GM21717 (cell line): ENCODE results near the gene UBE3A.
"Not testable (repeated sequence)": the region's sequence is repeated elsewhere in the genome, so short reads cannot be mapped to it uniquely, and the experiment has no call there.

Source experiments
- ATAC-seq: cut with Tn5 transposase; IDR thresholded peaks from one replicate; pipeline ENCODE4 v1.9.1; 2021; ENCODE audit warnings: mild to moderate bottlenecking, moderate library complexity; ENCODE audit not compliant: unreplicated experiment

UBE3A gene

DNA sequence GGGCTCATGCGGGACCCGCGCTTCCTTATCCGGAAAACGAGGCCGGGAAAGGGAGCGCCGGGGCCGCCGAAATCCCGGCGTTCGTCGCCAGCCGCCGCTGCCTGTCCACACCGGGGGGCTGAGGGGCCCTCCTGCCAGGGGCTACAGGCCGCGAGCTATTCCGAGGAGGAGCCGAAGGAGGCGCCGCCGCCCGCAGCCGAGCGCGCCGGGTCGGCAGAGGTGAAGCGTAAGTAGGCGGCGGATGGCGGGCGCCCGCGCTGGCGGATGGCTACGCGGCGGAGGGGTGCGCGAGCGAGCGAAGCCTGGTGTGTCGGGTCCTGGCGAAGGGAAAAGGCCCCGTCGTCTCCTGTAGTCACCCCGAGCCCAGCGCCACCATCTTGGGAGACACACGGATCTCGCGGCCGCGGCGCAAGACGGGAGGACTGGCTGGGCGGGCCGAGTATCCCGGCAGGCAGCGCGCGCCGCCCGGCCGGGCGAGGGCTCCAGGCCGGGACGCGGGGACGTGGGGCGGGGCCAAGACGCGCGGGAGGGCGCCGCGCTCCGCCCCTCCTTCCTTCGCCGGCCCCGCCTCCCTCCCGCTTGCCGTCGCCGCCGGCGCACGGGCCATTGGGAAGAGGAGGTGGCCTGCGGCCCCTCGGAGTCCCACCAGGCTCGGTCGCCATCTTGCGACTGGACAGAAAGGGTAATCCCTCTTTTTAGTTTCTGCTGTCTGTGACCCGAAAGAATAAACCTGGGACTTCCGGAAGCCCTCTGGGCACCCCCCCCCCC lies at the start of gene UBE3A:
TSS of gene UBE3A (minus strand) at position 424 of the 768 bp plus-strand sequence. CDS start 29,917 bp downstream, outside the sequence.
- ATAC-seq = peak; percentile 86

DNA sequence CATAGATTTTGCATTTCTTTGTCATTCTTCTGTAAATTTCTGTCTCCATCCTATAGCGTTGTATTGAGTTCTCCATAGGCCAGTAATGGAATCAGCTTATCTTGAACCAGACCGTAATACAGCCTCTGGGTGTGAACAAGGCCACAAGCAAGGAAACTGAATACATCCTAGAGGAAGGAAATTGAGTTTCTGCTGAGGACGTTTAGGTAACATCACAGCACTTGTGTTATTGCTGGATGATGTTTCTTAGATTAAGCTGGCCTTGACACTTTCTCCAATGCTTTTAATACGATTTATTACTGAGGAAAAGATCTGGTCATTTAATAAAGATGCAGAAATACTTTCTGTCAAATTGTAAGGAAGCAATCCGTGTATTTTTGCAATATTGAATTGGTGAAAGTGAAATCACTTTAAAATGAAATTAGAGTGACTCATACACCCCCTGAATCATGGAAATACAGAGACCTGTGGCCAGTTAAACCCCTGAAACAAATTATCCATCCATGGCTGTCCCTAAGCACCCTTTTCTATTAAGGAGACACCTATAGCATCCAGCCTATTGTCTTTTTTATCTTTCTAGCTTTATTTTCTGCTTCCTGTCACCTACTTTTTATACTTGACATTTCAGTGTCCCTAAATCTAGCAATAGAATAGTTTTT lies 48.5 kb upstream of the UBE3A start:
- ATAC-seq = no peak

DNA sequence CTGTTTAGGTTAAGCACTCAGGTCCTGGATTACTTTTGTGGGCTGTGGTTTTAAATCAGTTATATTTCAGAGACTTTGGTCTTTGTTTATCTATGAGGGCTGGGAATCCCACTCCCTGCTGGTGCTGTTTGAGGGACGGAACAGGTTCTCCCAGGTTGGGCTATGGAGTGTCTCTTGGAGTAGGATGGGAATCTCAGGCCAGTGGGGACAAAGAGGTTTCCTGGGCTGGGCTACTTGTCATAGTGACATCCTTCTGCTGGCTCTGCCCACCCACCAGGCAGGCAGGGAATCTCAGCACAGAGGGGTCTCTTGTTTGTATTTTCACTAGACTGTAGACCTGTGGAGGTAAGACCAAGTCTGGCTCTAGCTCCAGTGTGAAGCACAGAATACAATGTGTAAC lies 47.2 kb upstream of the UBE3A start:
- no peak for ATAC-seq

DNA sequence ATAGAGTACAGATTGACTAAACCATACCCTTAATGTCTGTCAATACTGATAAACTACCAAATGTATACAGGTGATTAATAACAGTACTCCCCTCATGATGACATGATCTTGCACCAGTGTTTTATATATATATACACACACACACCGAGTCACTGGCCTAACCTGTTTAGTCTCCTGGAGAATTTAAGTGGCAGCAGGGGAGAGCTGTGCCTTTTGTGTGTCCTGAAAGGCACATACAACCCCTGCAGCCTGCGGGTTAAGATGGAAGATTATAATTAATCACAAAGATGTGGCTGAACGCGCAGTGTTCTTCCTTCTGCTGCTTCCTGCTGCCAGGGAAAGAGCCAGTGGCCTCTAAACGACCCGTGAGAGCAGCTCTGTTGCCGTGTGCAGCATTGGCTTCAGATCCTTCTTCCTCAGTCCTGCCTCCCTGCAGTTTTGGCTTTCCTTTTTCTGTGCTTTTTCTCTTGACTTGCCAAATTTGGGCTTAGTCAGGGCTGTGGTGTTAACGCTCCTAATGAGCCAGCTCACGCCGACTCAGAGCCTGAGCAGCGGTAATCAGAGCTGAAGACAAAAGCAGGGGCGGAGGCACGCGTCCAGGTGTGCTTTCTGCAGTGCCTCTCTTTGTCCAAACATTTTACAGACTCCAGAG lies 42.5 kb upstream of the UBE3A start:
- ATAC-seq = no peak

DNA sequence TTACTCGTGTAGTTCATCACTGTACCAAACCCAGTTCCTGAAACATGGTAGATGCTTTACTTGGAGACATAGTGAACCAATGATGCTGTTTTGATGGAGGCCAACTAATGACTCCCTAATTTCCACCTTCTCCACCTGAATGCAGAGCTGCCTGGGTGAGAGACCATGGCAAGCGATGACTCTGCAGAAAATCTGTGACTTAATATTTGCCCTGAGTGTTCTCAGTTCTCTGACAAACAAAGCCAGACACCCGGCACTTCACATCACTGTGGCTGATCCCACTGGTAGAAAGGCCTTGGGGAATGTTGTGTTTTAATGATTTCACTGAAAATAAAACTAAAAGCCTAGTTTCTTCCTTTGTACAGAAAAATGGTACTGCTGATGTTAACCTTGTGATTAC lies 39.5 kb upstream of the UBE3A start:
- no peak for ATAC-seq

DNA sequence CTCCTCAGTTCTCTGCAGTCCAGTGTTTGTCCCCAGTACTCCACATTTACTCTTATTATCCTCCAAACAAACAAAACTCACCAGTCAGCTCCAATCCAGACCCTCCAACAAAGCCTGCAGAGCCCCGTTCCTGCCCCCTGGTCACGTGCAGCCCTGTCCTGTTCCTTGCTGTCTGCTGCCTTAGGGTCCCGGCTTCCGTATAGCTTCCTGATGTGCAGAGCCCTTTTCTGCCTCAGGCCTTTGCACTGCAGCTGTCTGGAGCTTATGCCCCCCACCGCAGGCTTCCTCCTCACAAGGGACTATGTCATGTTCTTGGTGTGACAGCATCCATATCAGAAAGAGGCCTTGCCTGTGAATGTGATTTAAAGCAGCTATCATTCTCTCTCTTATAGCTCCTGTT lies 39.0 kb upstream of the UBE3A start:
- ATAC-seq = no peak

DNA sequence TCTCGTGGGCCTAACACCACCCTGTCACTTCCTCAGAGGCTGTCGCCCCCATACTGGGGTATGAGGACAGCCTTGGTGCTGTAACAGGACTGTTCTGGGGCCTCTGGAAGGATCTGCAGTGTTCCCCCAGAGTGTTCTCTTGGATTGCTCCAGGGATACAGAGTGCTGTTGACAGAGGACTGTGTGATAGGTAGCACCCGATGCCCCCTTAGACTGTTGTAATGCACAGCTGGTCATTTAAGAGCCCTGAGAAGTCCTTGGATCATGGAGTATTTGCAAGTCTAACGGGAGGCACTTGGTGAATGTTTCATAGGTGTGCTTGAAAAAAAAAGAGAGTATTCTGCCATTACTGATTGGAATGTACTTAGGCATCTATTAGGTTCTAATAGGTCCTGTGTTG lies 35.4 kb upstream of the UBE3A start:
- ATAC-seq = no peak

DNA sequence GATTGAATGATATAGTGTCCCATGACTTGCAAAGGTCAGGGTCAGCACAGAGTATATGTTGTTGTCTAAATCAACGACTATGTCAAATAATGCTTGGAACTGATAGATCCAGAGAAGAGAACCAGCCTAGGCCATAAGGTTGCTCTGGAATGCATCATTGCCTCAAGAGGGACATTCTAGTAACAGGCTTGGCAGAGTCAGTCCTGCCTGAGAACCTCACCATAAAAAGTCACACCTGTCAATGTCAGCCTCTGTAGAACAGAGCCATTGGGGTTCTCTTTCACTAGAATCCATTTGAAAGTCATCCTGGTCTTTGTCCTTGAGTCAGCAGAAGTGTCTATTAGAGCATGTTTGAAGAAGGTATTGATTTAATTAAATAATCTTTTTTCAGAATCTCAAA lies 31.4 kb upstream of the UBE3A start:
- no peak for ATAC-seq

DNA sequence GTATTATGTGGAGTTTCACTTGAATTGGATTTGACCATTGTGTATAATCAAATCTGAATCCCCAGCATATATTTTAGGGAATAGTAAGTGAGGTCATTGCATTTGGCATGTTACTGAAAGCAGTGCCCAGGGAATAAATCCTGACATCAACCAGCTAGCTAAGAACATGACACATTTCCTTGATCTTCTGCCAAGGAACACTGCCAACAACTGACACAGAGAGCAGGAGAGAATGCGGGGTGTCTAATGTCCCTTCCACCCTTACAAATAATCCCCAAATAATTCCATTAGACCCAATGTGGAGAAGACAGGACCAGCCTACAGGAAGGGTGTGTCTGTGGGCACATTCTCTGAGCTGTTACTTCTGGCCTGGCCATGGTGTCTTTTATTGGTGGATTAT lies 30.6 kb upstream of the UBE3A start:
- ATAC-seq = no peak

DNA sequence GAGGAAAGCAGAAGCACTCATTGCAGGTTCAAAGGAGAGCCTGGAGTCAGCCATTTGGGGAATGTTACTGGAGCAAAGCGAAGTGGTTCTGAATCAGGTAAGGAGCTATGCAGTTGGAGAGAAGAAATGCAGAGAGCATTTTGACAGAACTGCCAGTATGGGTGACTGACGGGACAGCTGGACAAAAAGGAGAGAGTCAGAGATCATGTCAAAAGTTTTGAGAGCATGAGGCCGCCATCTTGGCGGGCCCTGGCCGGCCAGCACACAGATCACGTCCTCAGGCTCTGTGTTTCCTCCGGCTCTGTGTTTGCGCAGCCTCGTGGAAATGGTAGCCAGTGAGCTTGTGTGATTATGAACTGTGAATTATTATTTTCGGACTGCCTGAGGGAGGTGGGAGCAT lies 29.8 kb upstream of the UBE3A start:
- ATAC-seq = no peak

DNA sequence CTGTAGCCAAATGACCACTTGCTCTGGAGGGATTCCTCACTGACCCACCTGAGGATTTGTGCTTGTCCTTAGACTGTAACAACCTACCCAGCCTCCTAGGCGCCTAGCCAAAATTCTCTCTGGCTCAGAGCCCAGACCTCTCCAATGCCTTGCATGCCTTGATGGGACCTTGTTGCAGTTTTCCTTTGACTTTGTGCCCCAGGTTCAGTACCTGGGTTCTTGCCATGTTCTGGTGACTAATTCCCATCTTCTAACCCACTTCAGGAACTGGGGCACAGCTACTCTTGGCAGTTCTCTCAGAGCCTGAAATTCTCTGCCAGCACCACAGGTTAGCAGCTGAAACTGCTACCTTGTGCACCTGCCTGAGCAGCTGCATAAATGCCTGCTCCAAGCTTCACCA lies 27.0 kb upstream of the UBE3A start:
- no peak for ATAC-seq

DNA sequence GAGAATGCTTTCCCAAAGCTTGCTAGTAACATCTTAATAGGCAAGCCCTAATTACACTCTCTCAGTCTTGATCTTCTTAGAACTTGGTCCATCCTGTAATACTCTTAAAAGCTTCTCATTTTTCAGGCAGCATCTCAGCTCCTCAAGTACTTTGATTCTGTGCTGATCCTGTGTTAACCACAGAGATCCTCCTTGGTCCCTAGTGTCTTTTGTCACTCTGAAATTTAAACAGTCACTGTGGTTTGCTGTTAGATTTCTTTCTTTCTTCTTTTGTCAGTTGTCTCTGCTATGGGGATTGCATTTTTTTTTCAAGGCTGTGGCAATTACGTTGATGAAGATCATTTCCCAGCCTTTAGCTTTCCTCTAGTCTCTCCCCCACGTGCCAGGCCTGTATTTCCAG lies 26.0 kb upstream of the UBE3A start:
- ATAC-seq = no peak

DNA sequence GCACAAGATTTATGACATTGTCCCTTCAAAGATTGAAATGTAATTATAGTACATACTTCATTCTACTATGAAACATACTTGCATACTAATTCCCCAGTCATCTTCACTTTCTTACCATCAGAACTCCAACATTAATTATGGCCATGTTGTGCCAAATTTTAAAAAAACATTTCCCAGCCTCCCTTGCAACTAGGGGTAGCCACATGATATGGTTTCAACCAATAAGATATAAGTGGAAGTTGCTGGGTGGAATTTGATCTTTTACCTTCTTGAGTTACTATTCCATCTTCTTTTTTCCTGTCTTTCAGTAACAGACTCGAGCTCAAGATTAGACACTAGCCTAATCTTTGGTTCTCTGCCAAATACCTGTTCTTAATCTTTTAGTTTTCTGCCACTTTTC lies 25.6 kb upstream of the UBE3A start:
- no peak for ATAC-seq

DNA sequence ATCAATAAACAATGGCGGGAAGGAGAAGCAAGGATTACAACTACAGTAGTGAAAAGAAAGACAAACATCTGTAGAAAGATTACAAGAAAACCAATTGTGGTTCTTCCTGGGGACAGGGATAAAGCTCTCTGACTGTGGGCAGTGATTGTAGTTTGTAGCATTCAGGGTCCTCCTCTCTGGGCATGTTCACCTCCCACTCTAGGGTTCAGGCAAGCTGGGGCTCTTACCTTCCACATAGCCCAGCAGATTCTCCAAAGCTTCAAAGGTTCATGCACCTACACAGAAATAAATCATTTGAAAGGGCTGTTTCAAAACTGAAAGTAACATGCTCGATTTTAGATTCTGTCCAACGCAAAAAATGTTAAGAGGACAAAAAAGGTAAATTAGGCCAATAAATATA lies 17.4 kb upstream of the UBE3A start:
- ATAC-seq = no peak

DNA sequence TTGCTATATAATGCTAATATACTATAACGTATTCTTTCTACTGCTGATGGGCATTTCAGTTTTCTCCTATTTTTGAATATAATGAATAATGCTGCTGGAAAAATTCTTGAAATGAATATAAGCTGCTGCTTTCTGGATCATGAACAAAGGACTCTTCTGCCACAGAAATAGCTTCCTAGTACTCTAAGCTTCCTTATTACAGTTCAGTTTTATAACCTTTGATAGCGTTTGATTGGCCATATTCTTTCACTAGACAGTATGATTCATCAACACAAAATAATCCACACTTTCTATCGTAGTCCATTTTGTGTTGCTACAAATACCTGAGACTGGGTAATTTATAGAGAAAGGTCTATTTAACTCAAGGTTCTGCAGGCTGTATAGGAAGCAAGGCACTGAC lies 16.4 kb upstream of the UBE3A start:
- ATAC-seq = no peak

DNA sequence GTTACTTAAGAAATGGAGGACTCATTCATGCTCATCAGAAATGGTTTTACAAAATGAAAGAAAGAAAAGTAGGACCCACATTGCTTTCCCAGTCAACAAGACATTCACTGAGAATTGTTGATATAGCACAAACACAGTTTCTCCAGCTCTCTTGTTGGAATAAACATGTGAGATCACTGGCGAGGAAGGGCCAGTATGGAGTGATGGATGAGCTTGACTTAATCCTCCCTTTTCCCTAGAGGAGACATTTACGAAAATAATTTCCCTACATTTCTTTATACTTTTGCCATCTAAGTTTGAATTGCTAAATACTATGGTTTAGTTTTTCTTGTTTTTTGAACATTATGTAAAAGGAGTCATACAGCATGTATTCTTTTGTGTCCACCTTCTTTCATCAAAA lies 15.9 kb upstream of the UBE3A start:
- ATAC-seq = no peak

DNA sequence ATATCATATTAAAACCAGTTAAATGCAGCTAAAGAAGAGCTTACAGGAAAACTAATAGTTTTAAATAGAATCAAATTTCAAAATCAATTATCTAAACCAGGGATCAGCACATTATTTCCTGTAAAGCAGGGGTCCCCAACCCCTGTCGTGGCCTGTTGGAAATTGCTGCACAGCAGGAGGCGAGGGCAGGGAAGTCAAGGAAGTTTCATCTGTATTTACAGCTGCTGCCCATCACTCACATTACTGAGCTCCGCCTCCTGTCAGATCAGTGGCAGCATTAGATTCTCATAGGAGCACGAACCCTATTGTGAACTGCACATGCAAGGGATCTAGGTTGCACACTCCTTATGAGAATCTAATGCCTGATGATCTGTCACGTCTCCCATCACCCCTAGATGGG lies 14.4 kb upstream of the UBE3A start:
- not testable (repeated sequence) for ATAC-seq

DNA sequence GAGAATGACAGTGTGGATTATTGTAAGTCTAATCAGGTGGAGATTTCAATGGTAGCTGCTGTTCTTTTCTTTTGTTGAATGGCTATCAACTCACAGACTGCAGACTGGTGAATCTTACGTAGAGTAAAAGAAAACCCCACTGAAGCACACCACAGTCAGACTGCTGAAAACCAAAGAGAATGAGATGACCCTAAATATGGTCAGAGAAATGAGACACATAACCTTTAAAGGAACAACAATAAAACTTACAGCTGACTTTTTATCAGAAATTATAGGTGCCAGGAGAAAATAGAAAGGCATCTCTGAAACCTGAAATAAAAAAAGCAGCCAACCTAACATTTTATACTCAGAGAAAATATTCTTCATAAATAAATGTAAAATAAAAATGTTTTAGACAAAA lies 12.7 kb upstream of the UBE3A start:
- no peak for ATAC-seq

DNA sequence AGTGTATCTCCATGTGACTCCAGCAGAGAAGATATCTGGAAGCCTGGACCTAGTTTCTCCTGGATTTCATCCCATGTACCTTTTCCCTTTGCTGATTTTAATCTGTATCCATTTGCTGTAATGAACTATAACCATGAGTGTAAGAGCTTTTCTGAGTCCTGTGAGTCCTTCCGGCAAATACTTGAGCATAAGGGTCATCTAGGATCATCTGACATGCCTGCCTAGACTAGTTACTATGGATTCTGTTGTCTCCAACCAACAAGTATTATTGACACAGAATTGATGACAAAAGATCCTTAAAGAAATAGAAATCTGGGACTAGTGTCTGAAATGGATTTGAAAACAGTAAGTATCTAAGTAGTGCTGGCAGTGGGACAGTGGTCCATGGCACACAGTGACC lies 11.3 kb upstream of the UBE3A start:
- ATAC-seq = no peak

DNA sequence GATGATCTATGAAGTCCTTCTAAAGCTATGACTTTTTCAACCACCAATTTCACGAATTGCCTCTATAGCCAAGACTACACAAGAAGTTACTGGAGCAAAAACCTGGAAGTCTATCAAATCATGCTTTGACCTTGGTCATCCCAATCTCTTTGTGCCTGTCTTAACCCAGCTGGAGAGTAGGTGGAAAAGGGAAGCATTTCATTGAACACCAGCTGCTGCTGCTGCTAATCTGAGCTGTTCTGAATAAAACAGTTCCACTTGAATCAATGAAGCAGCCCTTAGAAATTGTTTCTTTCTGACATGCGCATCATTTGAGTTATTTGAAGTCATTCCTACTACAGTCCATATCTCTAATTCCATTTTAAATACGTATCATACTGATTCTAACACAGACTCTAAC lies 7.3 kb upstream of the UBE3A start:
- ATAC-seq = no peak

DNA sequence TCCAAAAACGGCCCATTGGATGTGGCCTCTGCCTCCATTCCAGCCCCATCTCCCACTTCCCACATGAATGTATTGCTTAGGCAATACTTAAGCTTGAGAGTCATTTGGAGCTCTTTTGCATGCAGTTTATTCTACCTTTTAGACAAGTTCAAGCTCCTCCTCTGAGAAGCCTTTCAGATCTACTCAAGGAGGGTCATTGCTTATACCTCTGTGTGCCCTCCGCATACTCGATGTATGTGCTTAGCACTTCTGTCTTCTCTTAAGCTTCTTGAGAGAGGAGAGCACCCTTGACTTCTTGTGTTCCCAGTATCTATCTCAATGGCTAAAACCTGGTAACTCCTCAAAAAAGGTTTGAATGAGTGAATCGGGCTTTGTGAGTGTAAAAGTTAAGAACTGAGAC lies 6.6 kb upstream of the UBE3A start:
- no peak for ATAC-seq

DNA sequence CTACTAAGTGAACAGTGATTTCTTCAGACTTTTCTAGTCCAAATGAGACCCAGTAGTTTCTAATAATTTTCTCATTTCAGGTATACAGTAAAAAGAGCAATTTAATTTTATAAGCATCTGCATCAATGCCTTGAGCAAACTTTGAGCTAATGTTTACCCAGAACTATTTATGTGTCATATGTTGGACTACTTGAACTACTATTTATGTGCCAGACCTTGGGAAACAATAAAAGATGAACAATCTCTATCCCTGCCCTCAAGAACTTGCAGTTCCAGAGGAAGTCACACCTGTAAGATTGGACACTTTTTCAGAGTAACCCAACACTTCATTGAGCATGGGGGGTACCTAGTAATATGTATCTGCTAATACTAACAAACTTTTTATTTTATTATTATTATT lies 2.3 kb upstream of the UBE3A start:
- ATAC-seq = no peak
